Measurements from ENCODE around the gene FDXR.

The FDXR gene

DNA sequence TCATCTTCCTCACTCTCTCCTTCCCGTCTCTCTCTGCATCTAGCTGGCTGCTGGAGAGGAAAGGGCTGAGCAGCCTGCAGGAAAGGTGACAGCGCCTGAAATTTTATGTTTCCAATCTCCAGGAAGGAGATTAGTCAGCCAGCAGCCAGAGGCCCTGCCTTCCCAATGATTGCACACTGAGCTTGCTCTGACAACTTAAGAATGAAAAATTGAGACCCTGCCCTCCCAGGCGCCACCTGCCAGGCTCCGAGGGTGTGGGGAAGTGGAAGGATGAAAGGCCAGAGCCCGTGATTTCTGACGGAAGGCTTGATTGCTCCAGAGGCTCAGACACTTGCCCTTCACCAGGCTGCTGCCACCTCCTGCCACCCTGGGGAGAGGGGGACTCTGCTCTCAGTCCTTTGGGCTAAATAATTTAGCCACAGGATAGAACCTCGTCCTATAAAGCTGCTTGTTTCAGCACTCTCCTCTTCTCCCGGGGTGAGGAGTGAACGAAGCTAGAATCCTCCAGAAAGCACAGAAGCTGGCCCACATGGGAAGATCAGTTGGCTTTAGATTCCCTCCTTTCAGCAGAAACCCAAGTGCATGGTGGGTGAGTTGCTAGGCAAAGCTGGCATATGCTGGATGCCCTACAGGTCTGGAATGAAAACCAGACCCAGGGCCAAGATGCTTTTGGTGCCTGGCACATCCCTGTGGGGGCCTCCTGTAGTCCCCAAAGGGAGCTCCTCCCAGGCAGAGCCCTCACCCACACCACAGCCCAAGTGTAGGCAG, 46.7 kb downstream of the FDXR start:
- no peak overlapping the region for H3K4me3 Mint-ChIP-seq
- peaks cover 3% of the 10 kb centered on the region for H3K36me3 Mint-ChIP-seq (ENCODE audit: low read depth)
- H3K4me1 Mint-ChIP-seq (ENCODE audit: low read depth) = no peaks in the 10 kb centered on the region
- H3K27me3 Mint-ChIP-seq = no peaks in the 10 kb centered on the region
- no peak overlapping the region for H3K27ac Mint-ChIP-seq
- H3K9me3 Mint-ChIP-seq = no peaks in the 10 kb centered on the region

DNA sequence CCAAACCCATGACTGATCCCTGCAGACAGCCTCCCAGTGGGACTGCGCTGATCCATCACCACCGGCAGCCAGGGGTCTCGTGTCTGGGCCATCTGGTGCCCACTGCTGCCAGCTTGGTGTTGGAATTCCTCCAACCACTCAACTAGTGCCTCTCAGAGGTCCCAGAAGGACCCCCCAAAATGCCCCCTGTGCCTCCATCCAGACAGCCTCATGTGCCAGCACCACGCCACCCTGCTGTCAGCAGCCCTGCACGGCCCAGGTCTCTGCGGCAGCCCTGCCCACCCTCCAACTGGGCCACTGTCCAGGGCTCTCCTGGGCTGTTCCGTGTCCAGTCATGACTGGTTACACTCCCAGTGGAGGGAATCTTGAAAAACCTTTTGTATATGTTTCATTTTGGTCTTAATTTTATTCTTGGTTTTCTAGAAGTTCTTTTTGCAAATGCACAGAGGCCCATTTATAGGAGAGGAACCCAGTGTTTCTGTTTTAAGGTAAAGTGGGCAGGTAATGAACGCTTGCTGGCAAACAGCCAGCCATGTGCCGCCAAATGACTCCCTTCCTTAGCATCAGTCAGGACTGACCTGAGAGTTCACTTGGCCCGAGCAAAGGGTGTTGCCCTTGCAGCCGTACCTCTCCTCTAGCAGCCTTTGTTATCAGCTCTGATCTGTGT, 47.7 kb downstream of the FDXR start:
- peaks cover 4% of the 10 kb centered on the region for H3K36me3 Mint-ChIP-seq (ENCODE audit: low read depth)
- no peaks in the 10 kb centered on the region for H3K27me3 Mint-ChIP-seq

DNA sequence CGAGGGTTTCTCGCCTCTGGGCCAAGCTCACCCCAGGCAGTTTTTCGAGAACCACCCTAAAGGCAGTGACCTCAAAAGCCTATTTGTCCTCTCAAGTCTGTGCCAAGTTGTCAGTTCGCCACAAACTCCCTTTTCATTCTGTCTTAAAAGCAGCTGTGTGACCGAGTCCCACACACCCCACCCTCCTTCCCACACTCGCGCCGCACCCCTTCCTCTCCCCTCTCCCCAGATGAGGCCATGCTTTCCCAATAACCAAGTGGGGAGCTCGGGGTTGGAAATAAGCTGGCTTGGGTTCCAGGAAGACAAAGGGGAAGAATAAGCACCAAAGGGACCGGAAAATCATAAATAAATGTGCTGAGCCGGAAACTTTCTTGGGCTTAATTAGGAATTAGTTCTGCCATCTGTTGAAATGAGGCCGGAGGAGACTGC, 49.8 kb downstream of the FDXR start:
- H3K9me3 Mint-ChIP-seq = no peaks in the 10 kb centered on the region
- no peak overlapping the region for H3K27ac Mint-ChIP-seq
- no peaks in the 10 kb centered on the region for H3K27me3 Mint-ChIP-seq
- H3K4me3 Mint-ChIP-seq = no peak overlapping the region
- H3K36me3 Mint-ChIP-seq (ENCODE audit: low read depth) = peaks cover 10% of the 10 kb centered on the region
- H3K4me1 Mint-ChIP-seq (ENCODE audit: low read depth) = no peaks in the 10 kb centered on the region

More for the DNA sequence above, 47.7 kb downstream of the FDXR start:
- no peaks in the 10 kb centered on the region for H3K9me3 Mint-ChIP-seq
- H3K27ac Mint-ChIP-seq = no peak overlapping the region
- no peaks in the 10 kb centered on the region for H3K4me1 Mint-ChIP-seq (ENCODE audit: low read depth)
- no peak overlapping the region for H3K4me3 Mint-ChIP-seq

DNA sequence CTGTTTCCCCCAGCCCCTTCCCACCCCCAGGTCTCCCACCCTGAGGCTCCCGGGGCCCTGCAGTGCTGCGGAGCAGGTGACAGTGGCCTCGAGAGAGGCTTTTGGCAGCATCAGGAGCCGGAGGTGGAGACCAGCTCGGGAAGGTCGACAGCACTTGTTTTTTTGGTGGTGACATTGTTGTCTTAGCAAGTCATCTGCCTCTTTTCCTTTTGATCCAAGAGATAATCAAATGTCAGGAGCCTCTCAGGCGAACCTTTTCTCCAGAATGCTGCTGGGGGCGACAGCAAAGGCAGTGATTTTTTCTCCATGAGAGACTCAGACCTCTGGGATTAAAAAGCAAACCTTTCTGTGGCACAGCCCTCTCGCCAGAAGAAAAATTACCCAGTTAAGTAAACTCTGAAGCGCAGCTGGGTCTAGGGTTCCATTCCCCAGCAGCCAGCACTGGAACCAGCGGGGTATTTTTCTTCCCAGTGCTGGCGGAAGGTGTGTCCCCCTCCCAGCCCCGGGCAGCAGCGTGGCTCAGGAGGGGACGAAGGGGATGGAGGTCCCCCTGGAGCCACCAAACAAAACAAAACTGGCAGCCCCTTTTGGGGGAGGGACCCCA, 50.4 kb downstream of the FDXR start:
- no peaks in the 10 kb centered on the region for H3K9me3 Mint-ChIP-seq
- H3K27me3 Mint-ChIP-seq = no peaks in the 10 kb centered on the region
- no peak overlapping the region for H3K4me3 Mint-ChIP-seq
- H3K4me1 Mint-ChIP-seq (ENCODE audit: low read depth) = no peaks in the 10 kb centered on the region
- H3K27ac Mint-ChIP-seq = no peak overlapping the region
- H3K36me3 Mint-ChIP-seq (ENCODE audit: low read depth) = peaks cover 10% of the 10 kb centered on the region

DNA sequence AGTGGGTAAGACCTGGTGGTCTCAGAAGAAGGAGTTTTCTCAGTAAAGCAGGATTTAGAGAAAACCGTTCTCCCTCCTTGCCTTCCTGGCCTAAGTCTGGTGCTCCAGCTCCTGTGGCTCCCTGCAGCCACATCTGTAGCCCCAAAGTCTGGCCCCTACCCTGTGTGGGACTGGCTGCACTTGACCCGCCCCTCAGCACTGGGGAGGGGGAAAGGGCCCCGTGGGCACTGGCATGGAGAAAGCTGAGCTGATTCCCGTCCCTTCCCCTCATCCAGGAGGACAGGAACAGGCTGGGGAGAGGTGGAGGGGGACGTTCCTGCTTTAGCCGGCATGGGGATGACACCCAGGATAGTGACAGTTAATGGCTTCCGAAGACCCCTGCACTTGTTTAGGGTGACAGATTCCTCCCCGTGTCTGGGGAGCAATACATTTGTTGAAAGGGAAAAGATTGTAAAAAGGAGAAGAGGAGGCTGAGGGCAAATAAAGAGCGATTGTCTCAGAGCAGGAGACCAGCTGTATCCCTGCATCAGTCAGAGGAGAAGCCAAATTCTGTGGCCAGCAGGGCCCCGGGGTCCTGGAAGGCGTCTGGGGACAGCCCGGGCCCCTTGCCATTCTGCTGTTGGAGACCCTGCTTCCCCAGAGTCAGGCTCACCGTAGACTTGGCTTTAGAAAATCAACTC, 51.0 kb downstream of the FDXR start:
- Mint-ChIP-seq H3K9me3 (no peaks in the 10 kb centered on the region), H3K27ac (no peak overlapping the region), H3K27me3 (no peaks in the 10 kb centered on the region), H3K36me3 (ENCODE audit: low read depth) (peaks cover 10% of the 10 kb centered on the region), H3K4me1 (ENCODE audit: low read depth) (no peaks in the 10 kb centered on the region), H3K4me3 (no peak overlapping the region)

DNA sequence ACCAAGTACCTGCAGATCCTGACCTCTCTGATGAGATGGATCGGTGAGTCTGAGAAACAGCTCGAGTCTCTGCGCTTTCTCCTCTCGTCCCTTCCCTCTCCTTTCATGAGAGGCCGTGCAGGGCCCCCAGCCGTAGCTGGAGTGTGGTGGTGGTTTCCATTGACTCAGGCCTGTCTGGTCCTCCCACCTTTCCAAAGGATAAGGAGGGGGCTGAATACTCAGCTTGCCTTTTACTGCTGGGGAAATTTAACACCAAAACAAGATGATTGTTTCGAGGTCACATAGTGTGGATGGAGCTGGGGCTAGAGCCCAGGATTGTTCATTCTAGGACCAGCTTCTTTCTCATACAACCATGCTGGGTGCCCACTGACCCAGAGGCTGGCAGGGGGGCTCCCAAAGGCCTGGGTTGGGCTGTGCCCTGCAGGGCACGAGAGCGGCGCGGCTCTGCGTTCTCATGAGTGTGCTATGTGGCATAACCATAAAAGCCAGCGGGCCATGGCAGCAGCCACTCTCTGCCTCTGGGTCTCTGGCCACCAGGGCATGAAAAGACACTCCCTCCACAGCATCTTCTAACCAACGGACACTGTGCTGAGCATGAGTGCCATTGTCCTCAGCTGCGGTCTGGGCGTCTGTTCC, 52.9 kb downstream of the FDXR start:
- H3K27ac Mint-ChIP-seq = no peak overlapping the region
- H3K36me3 Mint-ChIP-seq (ENCODE audit: low read depth) = peaks cover 17% of the 10 kb centered on the region
- no peaks in the 10 kb centered on the region for H3K4me1 Mint-ChIP-seq (ENCODE audit: low read depth)
- H3K27me3 Mint-ChIP-seq = no peaks in the 10 kb centered on the region
- no peak overlapping the region for H3K4me3 Mint-ChIP-seq
- H3K9me3 Mint-ChIP-seq = no peaks in the 10 kb centered on the region

DNA sequence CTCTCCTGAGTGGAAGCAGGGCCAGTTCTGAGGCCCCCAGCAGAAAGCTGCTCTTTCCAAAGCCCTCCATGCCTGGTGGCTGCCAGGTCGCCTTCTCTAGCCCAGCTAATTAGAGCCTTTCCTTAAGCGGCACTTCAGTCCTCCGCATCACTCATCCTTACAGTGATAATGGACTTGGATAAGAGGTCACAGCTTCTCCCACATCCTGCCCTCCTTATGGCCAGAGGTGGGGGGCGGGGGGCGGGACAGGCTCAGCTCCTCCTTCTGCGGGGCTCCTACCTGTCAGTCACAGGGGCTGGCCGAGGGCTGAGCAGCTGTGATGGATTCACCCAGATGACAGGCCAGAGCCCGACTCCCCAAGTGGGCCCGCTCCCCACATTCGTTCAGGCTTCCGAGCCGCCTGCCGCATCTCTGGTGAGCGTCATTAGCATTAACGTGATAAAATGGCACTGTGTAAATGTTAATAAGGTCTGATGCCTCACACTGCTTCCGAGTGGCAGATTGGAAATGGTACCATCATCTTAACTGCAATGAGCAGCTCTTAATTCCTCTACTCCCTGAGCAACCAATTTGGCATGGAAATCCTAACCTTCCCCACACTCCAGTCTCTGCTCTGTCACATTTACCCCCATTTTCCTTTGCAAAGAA, 54.4 kb downstream of the FDXR start:
- no peaks in the 10 kb centered on the region for H3K9me3 Mint-ChIP-seq
- no peaks in the 10 kb centered on the region for H3K27me3 Mint-ChIP-seq
- no peak overlapping the region for H3K4me3 Mint-ChIP-seq
- no peak overlapping the region for H3K27ac Mint-ChIP-seq
- peaks cover 22% of the 10 kb centered on the region for H3K36me3 Mint-ChIP-seq (ENCODE audit: low read depth)
- H3K4me1 Mint-ChIP-seq (ENCODE audit: low read depth) = no peaks in the 10 kb centered on the region

DNA sequence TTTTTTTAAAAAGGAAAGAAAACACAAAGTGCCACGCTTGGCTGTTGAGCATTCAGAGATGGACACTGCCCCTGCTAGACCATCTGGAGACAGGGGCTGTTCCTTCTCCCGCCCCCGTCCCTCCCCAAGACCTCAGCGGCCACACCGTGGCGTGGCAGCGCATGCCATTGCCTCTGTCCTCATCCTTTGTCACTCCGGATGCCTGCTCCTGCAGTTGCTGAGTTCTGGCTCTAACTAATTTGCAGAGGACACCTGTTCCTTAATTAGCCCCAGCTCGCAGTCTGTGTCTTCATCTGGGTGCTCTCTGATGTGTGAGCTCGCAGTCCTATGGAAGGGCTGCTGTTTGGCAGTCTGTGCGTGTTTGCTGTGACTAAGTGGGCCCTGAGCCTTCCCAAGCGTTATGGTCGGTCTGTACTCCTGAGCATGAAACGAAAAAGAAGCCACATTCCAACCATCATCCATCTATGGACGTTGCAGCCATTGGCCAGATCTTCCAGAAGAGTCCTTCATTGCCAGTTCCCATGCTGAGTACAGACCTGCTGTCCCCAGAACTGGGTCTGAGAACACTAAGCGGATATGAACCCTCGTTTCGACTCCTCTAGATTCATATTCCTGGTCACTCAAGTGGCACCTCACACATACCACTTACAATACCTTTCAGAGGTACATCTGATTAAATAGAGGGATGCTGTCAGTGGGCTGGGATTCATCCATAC, 55.7 kb downstream of the FDXR start:
- H3K4me3 Mint-ChIP-seq = no peak overlapping the region
- no peaks in the 10 kb centered on the region for H3K4me1 Mint-ChIP-seq (ENCODE audit: low read depth)
- no peaks in the 10 kb centered on the region for H3K27me3 Mint-ChIP-seq
- no peak overlapping the region for H3K27ac Mint-ChIP-seq
- peaks cover 22% of the 10 kb centered on the region for H3K36me3 Mint-ChIP-seq (ENCODE audit: low read depth)
- no peaks in the 10 kb centered on the region for H3K9me3 Mint-ChIP-seq

DNA sequence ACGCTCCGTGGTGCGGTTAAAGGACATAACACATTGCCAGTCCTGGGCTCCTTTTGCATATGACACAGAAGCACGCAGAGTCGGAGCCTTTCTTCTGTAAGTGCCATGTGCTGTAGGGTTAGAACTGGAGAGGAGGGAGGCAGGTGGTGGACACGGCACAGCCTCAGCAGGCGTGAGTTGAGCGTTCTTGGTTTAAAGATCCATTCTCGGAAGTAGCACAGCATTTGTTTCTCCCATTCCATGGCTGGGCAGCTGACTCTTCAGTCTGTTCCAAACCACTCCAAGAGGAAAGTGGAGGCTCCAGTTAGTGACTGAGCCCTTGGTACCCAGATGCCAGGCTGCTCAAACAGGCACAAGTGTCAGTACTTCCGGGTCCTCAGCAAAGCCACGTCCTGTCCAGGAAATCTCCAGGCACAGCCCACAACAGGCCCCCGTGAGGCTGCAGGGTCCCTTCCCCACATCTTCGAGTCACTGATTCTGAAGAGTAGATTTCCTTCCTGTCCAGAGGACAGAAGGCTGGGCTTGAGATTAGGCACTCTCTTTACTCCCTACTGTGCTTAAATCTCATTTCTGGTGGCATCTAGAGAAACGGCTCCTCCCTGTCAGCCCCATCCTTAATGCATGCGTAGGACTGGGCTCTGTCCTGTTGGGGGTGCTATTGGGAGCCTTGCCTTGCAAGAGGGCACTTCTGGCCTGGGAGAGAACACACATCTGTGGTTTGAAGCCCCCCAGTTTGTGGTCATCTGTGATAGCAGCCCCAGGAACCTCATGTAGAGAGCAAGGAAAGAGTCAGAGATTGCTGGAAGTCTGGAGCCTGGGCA, 57.0 kb downstream of the FDXR start:
- Mint-ChIP-seq H3K27me3 (no peaks in the 10 kb centered on the region), H3K4me1 (ENCODE audit: low read depth) (no peaks in the 10 kb centered on the region), H3K9me3 (no peaks in the 10 kb centered on the region), H3K4me3 (no peak overlapping the region), H3K27ac (no peak overlapping the region), H3K36me3 (ENCODE audit: low read depth) (peaks cover 20% of the 10 kb centered on the region)

DNA sequence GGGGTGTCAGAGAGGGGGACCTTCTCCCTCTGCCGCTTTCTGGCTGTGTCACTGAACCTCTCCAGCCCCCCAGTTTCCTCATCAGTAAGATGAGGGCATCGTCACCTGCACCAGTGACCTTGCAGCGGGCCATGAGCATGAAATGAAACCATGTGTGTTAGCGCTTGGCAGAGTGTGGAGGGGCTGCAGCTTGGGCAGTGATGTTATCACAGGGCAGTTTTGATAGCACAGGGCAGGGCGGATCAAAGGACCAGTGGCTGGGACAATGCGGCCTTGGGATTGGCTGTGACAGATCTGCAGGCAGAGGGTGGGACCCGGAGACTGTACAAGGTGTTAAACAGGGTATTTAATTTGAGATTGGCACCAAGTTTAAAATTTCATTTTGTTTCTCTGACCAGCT, 57.7 kb downstream of the FDXR start:
- Mint-ChIP-seq H3K36me3 (ENCODE audit: low read depth) (peaks cover 24% of the 10 kb centered on the region), H3K4me1 (ENCODE audit: low read depth) (no peaks in the 10 kb centered on the region), H3K27ac (no peak overlapping the region)

DNA sequence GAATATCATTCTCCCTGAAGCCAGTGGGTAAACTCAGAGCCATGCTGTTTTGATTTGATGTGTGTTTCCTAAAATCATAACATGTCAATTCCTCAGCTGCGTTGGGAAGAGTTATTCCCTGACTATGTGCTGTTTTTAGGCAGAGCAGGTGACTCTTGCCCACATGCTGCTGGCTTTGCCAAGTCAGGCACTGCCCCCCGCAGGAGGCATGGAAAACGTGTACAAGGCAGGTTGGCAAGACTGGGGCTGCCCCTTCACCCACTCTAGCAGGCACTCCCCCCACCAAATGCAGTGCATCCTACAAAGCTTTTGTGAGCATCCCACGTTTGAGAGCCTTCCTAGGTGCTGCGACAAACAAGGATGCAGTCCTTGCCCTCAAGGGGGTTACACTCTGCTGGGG, 58.3 kb downstream of the FDXR start:
- H3K4me3 Mint-ChIP-seq = no peak overlapping the region

More for the DNA sequence above, 57.7 kb downstream of the FDXR start:
- H3K9me3 Mint-ChIP-seq = no peaks in the 10 kb centered on the region
- H3K27me3 Mint-ChIP-seq = no peaks in the 10 kb centered on the region
- no peak overlapping the region for H3K4me3 Mint-ChIP-seq

More for the DNA sequence above, 58.3 kb downstream of the FDXR start:
- Mint-ChIP-seq H3K4me1 (ENCODE audit: low read depth) (no peaks in the 10 kb centered on the region), H3K27me3 (no peaks in the 10 kb centered on the region), H3K36me3 (ENCODE audit: low read depth) (peaks cover 26% of the 10 kb centered on the region), H3K27ac (no peak overlapping the region), H3K9me3 (no peaks in the 10 kb centered on the region)

Measured in stimulated activated naive CD8-positive, alpha-beta T cell treated with anti-CD3 and anti-CD28 coated beads, Interleukin-15, Interleukin-2, amounts not matched to agents 100 ng/mL and 50 ng/mL, for 24 hours (primary cell).